B cell (primary cell): ENCODE results near the gene TTC34. TPM values are rescaled to one million over a fixed set of nuclear protein-coding genes. Genes with fewer than 3 reads are reported as not detected.

ENCODE experiments used
- ATAC-seq: fragments of 200-7000 bp; cut with Tn5 transposase; one replicate; pipeline ENCODE4 v1.10.0; 2021; ENCODE audit warnings: low read depth, mild to moderate bottlenecking, moderate number of reproducible peaks, moderate library complexity
- CTCF ChIA-PET: fragments of 350-600 bp; sonication (Branson Sonifier 250); formaldehyde crosslinking; loops from one replicate; lab custom pipeline; 2021; ENCODE audit warnings: antibody characterized with exemption, inconsistent platforms; lab: Charles Lee
- POLR2A ChIA-PET: fragments of 350-600 bp; sonication (Branson Sonifier 250); formaldehyde crosslinking; loops from one replicate; lab custom pipeline; 2021; ENCODE audit warnings: antibody characterized with exemption; lab: Charles Lee
- DNase-seq: peaks from one replicate; pipeline ENCODE4 v3.0.0; 2013
- H2AFZ ChIP-seq: 2 replicates; pipeline ENCODE4 v1.6.1; 2012; ENCODE audit warnings: mild to moderate bottlenecking, low read depth, low read length; ENCODE audit not compliant: insufficient read depth, poor library complexity, severe bottlenecking
- H3K27ac ChIP-seq, 2 donors: 1 replicate in 1 of 2; 2 replicates in 1 of 2; pipeline ENCODE4 v1.5.1; 2012 to 2013; ENCODE audit warnings: low read length in 2 of 2, mild to moderate bottlenecking in 2 of 2, moderate library complexity in 1 of 2
- H3K27me3 ChIP-seq, 4 experiments: fragments of 200-600 bp in 1 of 4; sonication (generic) in 1 of 4; replicated peaks in 1 of 4; 1 replicate in 2 of 4; 2 replicates in 2 of 4; pipeline versions ENCODE4 v1.6.1 to v1.7.0; 2013 to 2016; ENCODE audit warnings: low read length in 3 of 4, mild to moderate bottlenecking in 2 of 4, mixed read lengths in 1 of 4, moderate library complexity in 1 of 4; ENCODE audit not compliant: insufficient read depth in 4 of 4, control insufficient read depth in 3 of 4; ENCODE audit errors: control extremely low read depth in 1 of 4
- H3K36me3 ChIP-seq, 2 experiments: replicated peaks in 1 of 2; 1 replicate in 1 of 2; 2 replicates in 1 of 2; pipeline versions ENCODE4 v1.6.1 to v1.7.1; 2013; ENCODE audit warnings: low read length in 1 of 2; ENCODE audit not compliant: insufficient read depth in 2 of 2, control insufficient read depth in 1 of 2; ENCODE audit errors: control extremely low read depth in 1 of 2, extremely low read depth in 1 of 2
- H3K4me1 ChIP-seq, 2 donors: fragments of 200-600 bp in 1 of 2; sonication (generic) in 1 of 2; 1 replicate in 1 of 2; 2 replicates in 1 of 2; pipeline versions ENCODE4 v1.5.1 to v1.6.1; 2013 to 2017; ENCODE audit warnings: low read length in 2 of 2; ENCODE audit not compliant: control insufficient read depth in 2 of 2, insufficient read depth in 2 of 2
- H3K4me2 ChIP-seq: replicated peaks from 2 replicates; pipeline ENCODE3; 2012; ENCODE audit warnings: mild to moderate bottlenecking, low read depth, low read length; ENCODE audit not compliant: poor library complexity, severe bottlenecking
- H3K4me3 ChIP-seq, 5 experiments: fragments of 200-600 bp in 1 of 5; sonication (generic) in 1 of 5; 1 replicate in 3 of 5; 2 replicates in 2 of 5; pipeline versions ENCODE4 v1.5.1 to v1.7.0; 2011 to 2016; ENCODE audit warnings: low read length in 4 of 5, mild to moderate bottlenecking in 4 of 5, low read depth in 2 of 5, control low read depth in 1 of 5, moderate library complexity in 1 of 5; ENCODE audit not compliant: insufficient read depth in 1 of 5; ENCODE audit errors: control extremely low read depth in 1 of 5, extremely low read depth in 1 of 5
- H3K79me2 ChIP-seq: fragments of 200-600 bp; sonication (generic); one replicate; pipeline ENCODE4 v1.6.0; 2016; ENCODE audit warnings: low read length; ENCODE audit not compliant: control insufficient read depth, insufficient read depth
- H3K9ac ChIP-seq: fragments of 200-600 bp; sonication (generic); 2 replicates; pipeline ENCODE4 v1.6.1; 2017; ENCODE audit warnings: mild to moderate bottlenecking, low read length, moderate library complexity
- H3K9me3 ChIP-seq, 3 donors: one replicate each; pipeline versions ENCODE4 v1.6.1 to v1.7.1; 2013; ENCODE audit warnings: low read length in 2 of 3; ENCODE audit not compliant: control insufficient read depth in 2 of 3, insufficient read depth in 1 of 3; ENCODE audit errors: control extremely low read depth in 1 of 3
- H4K20me1 ChIP-seq: 2 replicates; pipeline ENCODE4 v1.6.0; 2012; ENCODE audit warnings: mild to moderate bottlenecking, low read length; ENCODE audit not compliant: insufficient read depth, control insufficient read depth, poor library complexity, severe bottlenecking
- H3K27ac Mint-ChIP-seq: one replicate; pipeline ENCODE4 v1.8.0; 2021; ENCODE audit warnings: mixed read lengths
- H3K27me3 Mint-ChIP-seq: one replicate; pipeline ENCODE4 v1.8.0; 2021; ENCODE audit warnings: mixed read lengths
- H3K4me1 Mint-ChIP-seq: one replicate; pipeline ENCODE4 v1.8.0; 2021; ENCODE audit warnings: mixed read lengths
- H3K4me3 Mint-ChIP-seq: one replicate; pipeline ENCODE4 v1.8.0; 2021; ENCODE audit warnings: mixed read lengths
- H3K9me3 Mint-ChIP-seq: one replicate; pipeline ENCODE4 v1.8.0; 2022; ENCODE audit warnings: mixed read lengths; ENCODE audit not compliant: insufficient read depth
- CTCF ChIP-seq: fragments of 200-600 bp; IDR thresholded peaks from one replicate; pipeline ENCODE4 v1.8.0; 2022; ENCODE audit warnings: antibody characterized with exemption, mild to moderate bottlenecking
- EZH2 ChIP-seq: IDR thresholded peaks from 2 replicates; pipeline ENCODE4 v1.6.1; 2012; ENCODE audit warnings: borderline replicate concordance, low read depth, mild to moderate bottlenecking, moderate library complexity, low read length; ENCODE audit not compliant: insufficient read depth, poor library complexity, severe bottlenecking
- WGBS: methylation state at CpG from one replicate; pipeline ENCODE4 v1.1.5; 2013; ENCODE audit warnings: missing lambda C conversion rate; ENCODE audit not compliant: insufficient coverage; 5-methylcytosine and 5-hydroxymethylcytosine counted together
- intact Hi-C: fragments of 100-400 bp; cut with micrococcal nuclease; formaldehyde crosslinking; loops from one replicate; pipeline ENCODE4 v1.10.0; 2022
- polyA plus RNA-seq: library from polyadenylated mRNA; depleted of rRNA; stranded (reverse); fragments of >200 nt; gene quantifications from 2 replicates; pipeline ENCODE4 v1.2.3, GENCODE V29; 2012
- total RNA-seq, 2 donors: library from RNA; stranded (reverse); fragments of 120-200 nt in 1 of 2; gene quantifications; 1 replicate in 1 of 2; 2 replicates in 1 of 2; pipeline versions ENCODE4 v1.2.3 to v1.2.4, GENCODE V29; 2013 to 2022

TTC34 gene
- total and polyA plus RNA-seq, 2 donors (not counting 1 experiment from before 2014, with no cell fraction given) = 2.1 to 8.1 TPM

GRCh38 chr1:2591581-2592261, 209.8 kb downstream of the TTC34 start:
- intact Hi-C loops = no loop called here
- ChIA-PET POLR2A (no interaction called here), CTCF (no interaction called here)
- Histone ChIP-seq H3K9me3 (no peaks in the 10 kb centered on the region), H3K27ac (no peak overlapping the region), H2AFZ (no peak overlapping the region), H3K36me3 (peaks cover 0 to 3% of the 10 kb centered on the region in 2 experiments), H4K20me1 (no peaks in the 10 kb centered on the region), H3K79me2 (peaks cover 9% of the 10 kb centered on the region), H3K4me2 (no peak overlapping the region), H3K9ac (no peak overlapping the region), H3K4me3 (no peak overlapping the region), H3K27me3 (peaks cover 0 to 8% (median 0%) of the 10 kb centered on the region in 4 experiments), H3K4me1 (peaks cover 8 to 15% of the 10 kb centered on the region in 2 donors)
- TF ChIP-seq CTCF (no peak), EZH2 (no peak)
- DNase-seq (no peak), ATAC-seq (no peak)
- Mint-ChIP-seq H3K27ac (no peak overlapping the region), H3K9me3 (no peaks in the 10 kb centered on the region), H3K27me3 (no peaks in the 10 kb centered on the region), H3K4me3 (no peak overlapping the region), H3K4me1 (peaks cover 9% of the 10 kb centered on the region)
- WGBS = 91% methylated on average over 4 of the region's 12 CpGs

GRCh38 chr1:2591233-2591580, 210.3 kb downstream of the TTC34 start:
- Histone ChIP-seq H3K9ac (no peak overlapping the region), H3K9me3 (no peaks in the 10 kb centered on the region), H3K4me3 (no peak overlapping the region), H4K20me1 (no peaks in the 10 kb centered on the region), H3K4me1 (peaks cover 8 to 15% of the 10 kb centered on the region in 2 donors), H3K4me2 (no peak overlapping the region), H3K79me2 (peaks cover 9% of the 10 kb centered on the region), H3K27ac (no peak overlapping the region), H2AFZ (no peak overlapping the region), H3K36me3 (peaks cover 0 to 3% of the 10 kb centered on the region in 2 experiments), H3K27me3 (peaks cover 0 to 8% (median 0%) of the 10 kb centered on the region in 4 experiments)
- no peaks in the 10 kb centered on the region for H3K27me3 Mint-ChIP-seq
- DNase-seq (no peak), ATAC-seq (no peak)
- intact Hi-C loops = no loop called here
- H3K4me1 Mint-ChIP-seq = peaks cover 9% of the 10 kb centered on the region
- no peaks in the 10 kb centered on the region for H3K9me3 Mint-ChIP-seq
- WGBS = 96% methylated on average over 2 of the region's 5 CpGs
- CTCF ChIA-PET = interaction anchor here (1.0 kb wide), 1 partner anchor 13 kb away, joined by 3 read pairs; no protein-coding TSS in a partner anchor
- POLR2A ChIA-PET = no interaction called here
- no peak for TF ChIP-seq EZH2
- no peak for TF ChIP-seq CTCF
- no peak overlapping the region for H3K4me3 Mint-ChIP-seq
- H3K27ac Mint-ChIP-seq = no peak overlapping the region
